GM04504 (cell line): ENCODE data around the gene AMELY.
"Not testable (repeated sequence)": the region's sequence is repeated elsewhere in the genome, so short reads cannot be mapped to it uniquely, and the experiment has no call there.

ENCODE experiments used
- DNase-seq: peaks from one replicate; pipeline ENCODE4 v3.0.0-alpha.2; 2012; ENCODE audit warnings: low read depth

The AMELY gene

DNA sequence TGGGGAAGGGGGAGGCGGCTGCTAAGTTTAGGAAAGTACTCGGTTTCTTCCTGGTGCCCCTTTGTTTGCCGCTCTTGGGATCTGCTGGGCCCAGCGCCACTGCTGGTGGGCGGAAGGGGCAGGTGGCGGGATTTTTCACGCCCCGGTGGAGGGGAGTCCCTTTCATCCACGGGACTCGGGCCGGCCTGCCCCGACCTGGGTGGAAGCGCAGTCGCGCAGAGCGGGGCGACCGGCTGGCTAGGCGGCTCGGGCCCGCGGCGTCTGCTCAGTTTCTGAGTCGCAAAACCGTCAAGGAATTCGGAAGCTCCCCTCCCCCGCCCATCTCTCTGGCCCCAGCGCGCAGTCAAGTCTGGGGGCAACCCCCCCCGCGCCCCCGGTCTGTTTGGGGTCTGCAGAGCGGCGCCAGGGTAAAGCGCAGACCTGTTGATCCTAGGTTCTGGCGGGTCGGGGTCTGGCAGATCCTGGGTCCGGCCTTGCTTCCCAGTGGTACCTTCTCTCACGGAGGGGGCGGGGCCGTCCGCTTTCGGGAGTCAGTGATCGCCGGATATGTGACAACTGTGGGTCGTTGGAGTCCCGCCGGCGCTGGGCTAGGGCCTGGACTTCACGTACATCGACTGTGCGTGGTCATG lies at the start of gene AMELY:
TSS of gene AMELY (minus strand) at position 500 of the 629 bp plus-strand sequence. CDS start 39,144 bp downstream, outside the sequence.
- no peak for DNase-seq

- DNase-seq: no peak
Measured at GRCh38 chrY:6949947-6950346, 38.4 kb upstream of the AMELY start.

GRCh38 chrY:6948378-6948777 lies 36.8 kb upstream of the AMELY start:
- DNase-seq: no peak

- DNase-seq: no peak
Measured at GRCh38 chrY:6947695-6948094, 36.1 kb upstream of the AMELY start.

GRCh38 chrY:6935497-6935896 lies 23.9 kb upstream of the AMELY start:
- DNase-seq: no peak

DNA sequence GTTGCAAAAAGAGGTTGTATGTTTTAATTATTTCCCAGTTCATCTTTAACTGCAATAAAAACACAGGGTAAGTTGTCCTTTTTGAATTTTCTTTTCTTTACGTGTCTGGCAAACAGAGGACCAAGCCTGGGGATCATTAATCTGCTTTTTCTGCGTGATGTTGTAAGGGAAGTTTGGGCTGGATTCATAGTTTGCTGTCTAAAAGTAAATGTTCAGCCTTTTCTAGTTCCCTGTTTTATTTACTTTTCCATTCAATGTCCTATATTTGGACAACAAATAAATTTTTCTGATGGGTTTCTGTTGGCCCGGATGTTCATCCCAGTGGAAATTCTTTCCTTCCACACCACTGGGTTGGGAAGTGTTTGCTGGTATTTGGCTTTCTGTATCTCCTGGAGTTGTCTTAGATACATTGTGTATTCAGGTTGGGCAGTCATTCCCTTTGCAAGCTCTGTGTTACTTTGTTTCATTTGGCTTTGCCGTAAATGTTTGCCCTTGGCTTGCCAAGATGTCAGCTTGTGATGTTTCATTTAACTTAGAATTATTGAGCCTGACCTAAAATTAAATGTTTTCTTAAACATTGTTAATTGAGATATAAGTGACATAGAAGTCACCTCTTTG lies 20.3 kb upstream of the AMELY start:
- DNase-seq: no peak

- DNase-seq: no peak
Measured at GRCh38 chrY:6929237-6929636, 17.7 kb upstream of the AMELY start.

DNA sequence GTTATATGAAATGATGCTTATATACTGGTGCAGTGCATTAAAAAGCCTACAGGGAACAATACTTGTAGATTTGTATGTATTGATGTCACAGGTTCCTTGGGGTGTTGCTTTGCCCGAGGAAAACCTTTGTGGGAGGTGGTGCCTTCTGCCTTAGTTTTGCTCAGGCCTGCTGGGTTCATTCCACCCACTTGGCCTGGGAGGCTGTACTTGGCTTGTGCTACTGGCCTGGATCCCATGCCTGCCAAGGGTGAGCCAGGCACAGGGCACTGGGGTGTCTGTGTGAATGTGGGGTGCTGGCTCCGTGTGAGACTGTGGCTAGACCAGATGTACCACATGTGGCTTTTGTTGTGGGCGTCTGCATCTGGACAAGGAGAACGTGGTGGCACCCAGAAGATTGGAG lies 16.7 kb upstream of the AMELY start:
- no peak for DNase-seq

DNA sequence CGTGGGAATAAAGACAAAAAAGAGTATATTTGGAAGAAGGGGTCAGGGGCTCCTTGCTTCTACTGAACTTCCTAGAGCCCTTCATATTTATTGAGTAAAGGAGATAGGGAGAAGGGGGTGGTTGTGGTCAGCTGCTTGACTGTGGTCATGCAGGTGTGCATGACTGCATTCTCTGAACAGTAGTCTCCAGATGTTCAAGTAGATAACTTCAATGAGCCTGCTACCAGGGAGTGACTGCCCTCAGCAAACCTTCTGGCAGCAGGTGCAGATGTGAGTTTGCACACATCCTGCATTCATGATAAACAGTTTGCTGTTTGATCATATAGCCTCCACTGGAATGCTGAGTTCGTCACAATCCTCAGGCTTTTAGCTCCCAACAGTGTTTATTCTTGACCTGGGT lies 9.5 kb upstream of the AMELY start:
- DNase-seq: no peak

DNA sequence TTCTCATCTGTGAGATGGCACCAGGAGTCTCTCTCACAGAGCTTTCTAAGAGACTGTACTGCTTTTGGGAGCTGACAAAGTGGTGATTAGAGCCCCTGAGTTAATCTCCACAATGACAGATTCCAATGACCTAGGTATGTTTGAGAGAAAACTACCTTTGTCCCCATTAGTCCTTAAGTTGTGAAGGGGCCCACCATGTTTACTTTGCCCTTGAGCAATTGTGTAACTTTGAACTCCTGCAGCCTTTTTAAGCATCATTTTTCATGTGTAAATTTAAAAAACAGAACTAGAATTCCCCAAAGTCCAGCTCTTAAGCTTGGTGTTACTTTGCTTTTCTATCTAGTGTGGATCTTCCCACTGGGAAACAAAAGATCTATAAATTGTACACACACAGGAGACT lies 1.8 kb upstream of the AMELY start:
- no peak for DNase-seq

DNA sequence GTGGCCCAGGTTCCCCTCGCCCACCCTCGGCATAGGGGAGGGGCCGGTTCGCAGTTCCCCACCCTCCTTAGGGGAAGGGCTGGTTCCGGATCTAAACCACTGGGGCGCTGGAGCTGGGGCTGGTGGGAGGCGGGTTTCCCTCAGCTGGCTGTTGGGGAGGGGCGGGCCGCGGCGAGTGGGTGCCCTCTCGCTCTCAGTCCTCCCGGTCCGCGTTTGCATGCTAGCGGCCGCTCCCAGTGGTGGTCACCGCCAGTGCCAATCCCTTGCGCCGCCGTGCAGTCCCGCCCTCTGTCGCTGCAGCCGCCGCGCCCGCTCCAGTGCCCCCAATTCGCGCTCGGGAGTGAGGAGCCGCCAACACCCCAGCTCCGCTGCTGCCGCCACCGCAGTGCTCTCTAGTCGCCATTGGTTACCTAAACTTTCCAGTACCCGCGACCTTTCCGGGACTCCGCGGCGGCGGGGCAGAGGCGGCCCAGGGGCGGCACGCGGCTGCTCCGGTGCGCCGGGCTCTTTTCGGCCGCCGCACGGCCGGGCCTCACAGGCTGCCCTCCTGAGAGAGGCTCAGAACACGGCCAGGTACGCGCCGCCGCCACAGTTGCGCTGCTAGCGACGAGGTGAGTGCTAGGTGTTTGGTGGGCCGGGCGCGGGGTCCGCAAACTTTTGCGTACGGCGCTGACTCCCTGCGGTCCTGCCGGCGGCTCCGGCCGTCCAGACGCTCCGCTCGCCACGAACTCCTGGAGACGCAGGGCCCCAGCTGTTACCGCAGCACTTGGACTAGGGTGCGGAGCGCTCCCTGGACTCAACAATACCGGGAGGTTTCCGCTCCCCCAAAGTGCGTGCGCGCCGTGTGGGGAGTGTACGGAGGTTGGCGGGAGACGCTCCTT lies 940 bp downstream of the AMELY start, which contains the start of gene TBL1Y:
TSS of gene TBL1Y (plus strand) at position 326 of the 881 bp plus-strand sequence. CDS start 114,388 bp downstream, outside the sequence.
- no peak for DNase-seq

DNA sequence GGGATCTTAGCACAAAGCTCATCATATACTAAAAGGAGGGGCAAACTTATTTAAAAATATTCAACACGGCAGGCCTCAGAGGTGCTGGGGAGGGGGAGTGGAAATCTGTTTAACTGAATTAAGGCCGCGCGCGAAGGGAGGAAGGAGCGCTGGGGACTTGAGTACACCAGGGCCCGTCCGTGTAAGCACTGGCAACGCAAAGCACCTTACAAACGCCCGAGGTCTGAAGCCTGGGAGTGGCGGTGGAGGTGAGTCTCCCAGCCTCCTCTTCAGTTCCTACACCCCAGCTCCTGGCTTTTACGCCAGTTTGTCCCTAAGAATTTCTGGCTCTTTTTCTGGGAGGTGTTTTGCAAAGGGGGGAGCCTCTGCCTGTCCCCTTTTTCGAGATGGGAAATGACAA lies 1.7 kb downstream of the AMELY start:
- DNase-seq: no peak

GRCh38 chrY:6909118-6909521 lies 2.4 kb downstream of the AMELY start:
- DNase-seq: no peak

- DNase-seq: not testable (repeated sequence)
Measured at GRCh38 chrY:6908021-6908420, 3.5 kb downstream of the AMELY start.

DNA sequence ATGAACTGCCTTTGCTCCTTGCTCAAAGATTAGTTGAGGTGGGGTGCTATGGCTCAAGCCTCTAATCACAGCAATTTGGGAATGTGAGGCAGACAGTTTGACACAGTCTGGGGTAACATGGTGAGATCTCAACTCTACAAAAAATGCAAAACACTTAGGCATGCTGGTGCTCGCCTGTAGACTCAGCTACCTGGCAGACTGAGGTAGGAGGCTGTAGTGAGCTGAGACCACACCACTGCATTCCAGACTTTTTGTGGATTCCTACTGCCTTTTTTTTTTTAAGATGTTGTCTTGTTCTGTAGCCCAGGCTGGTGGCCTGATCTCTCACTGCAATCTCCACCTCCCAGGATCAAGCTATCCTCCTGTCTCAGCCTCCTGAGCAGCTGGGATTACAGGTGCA lies 4.0 kb downstream of the AMELY start:
- DNase-seq: no peak

DNA sequence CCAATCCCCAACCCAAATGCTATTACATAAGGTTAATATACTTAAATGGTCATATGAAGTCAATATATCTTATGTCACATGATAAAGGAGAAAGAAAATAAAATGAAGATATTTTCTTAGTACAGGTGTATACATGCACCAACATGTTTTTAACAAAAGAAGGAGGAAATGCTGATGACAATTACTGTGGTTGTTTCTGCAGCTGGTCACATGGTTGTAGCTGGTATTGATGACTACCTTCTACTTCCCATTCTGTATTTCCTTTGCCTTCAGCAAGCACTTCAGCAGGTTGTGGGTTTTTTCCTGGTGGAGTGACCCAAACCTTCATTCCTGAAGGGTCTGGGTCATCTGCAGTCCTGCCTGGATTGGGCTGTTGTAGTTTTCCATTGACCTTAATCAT lies 9.4 kb downstream of the AMELY start:
- DNase-seq: not testable (repeated sequence)

DNA sequence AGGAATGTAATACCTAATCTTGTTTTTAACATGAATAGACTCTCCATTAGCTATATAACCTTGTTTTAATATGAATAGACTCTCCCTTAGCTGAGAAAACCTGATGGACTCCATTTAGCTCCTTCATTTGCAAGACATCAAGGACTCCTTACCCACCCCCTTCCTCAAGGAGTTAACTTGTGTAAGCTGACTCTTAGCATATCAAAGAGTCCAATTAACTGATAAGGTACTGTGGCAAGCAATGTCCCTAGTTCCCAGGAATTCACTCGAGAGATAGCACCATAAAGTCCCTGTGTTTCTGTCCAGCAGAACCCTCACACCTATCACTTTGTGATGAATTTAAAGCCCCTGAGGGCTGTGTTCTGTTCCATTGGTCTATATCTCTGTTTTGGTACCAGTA lies 16.3 kb downstream of the AMELY start:
- DNase-seq: no peak

GRCh38 chrY:6894496-6894895 lies 17.1 kb downstream of the AMELY start:
- no peak for DNase-seq

- no peak for DNase-seq
Measured at GRCh38 chrY:6849384-6849783, 62.2 kb downstream of the AMELY start.

- not testable (repeated sequence) for DNase-seq
Measured at GRCh38 chrY:6842650-6843049, 68.9 kb downstream of the AMELY start.
